GM12864 (cell line): ENCODE measurements around the gene FXYD6.

ENCODE experiments used
- DNase-seq: peaks from one replicate; pipeline ENCODE4 v3.0.0-alpha.2; 2011; ENCODE audit warnings: low read depth
- H3K4me3 ChIP-seq: 2 replicates; pipeline ENCODE4 v1.5.1; 2011; ENCODE audit warnings: mild to moderate bottlenecking, low read depth, low read length, control low read depth
- TF ChIP-seq, protein P1 (sequence below): IDR thresholded peaks from 2 replicates; pipeline ENCODE4 v1.5.1; 2011; ENCODE audit warnings: low read depth, mild to moderate bottlenecking, moderate library complexity, low read length, control low read depth, inconsistent platforms; ENCODE audit errors: missing control alignments

The FXYD6 gene

GRCh38 chr11:117859061-117859460 is 17.4 kb downstream of the FXYD6 start:
- DNase-seq, result no peak
- no peak overlapping the region for H3K4me3 ChIP-seq
- TF ChIP-seq, protein P1, sequence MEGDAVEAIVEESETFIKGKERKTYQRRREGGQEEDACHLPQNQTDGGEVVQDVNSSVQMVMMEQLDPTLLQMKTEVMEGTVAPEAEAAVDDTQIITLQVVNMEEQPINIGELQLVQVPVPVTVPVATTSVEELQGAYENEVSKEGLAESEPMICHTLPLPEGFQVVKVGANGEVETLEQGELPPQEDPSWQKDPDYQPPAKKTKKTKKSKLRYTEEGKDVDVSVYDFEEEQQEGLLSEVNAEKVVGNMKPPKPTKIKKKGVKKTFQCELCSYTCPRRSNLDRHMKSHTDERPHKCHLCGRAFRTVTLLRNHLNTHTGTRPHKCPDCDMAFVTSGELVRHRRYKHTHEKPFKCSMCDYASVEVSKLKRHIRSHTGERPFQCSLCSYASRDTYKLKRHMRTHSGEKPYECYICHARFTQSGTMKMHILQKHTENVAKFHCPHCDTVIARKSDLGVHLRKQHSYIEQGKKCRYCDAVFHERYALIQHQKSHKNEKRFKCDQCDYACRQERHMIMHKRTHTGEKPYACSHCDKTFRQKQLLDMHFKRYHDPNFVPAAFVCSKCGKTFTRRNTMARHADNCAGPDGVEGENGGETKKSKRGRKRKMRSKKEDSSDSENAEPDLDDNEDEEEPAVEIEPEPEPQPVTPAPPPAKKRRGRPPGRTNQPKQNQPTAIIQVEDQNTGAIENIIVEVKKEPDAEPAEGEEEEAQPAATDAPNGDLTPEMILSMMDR, result no peak

DNA sequence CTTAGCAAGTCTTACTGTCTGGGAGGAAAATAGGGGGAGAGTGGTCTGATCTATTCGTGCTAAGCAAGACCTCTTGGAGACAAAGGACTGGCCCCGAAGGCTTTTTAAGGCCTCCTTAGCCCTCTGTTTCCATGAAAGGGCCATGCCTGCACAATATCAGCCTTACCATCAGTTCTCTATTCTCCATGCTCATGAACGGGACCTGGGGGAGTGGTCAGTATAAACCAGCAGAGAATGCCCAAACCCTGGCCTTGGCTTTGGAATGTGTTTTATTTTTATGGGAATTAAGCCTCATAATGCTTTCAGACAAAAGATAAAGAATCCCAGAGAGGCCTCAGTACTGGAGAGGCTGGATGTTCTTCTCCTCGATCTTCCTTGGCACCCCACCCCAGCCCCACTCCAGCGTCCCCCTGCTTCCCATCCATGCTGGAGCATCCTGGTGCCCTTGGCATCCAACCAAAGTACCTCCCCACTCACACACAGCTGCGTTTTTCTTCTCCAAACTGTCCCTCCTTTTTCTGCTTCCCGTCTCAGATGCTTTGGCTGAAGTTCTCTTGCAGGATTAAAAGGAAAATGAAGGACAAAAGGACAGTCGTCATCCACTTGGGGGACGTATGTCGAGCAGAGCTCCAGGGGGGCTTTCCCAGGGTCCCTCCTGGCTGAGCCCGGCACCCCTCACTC is 18.6 kb downstream of the FXYD6 start:
- DNase-seq, result no peak
- TF ChIP-seq, protein P1, result no peak
- no peak overlapping the region for H3K4me3 ChIP-seq

- no peak overlapping the region for H3K4me3 ChIP-seq
- DNase-seq, result no peak
- TF ChIP-seq, protein P1, result no peak
Measured at GRCh38 chr11:117855912-117856651, 20.4 kb downstream of the FXYD6 start.

DNA sequence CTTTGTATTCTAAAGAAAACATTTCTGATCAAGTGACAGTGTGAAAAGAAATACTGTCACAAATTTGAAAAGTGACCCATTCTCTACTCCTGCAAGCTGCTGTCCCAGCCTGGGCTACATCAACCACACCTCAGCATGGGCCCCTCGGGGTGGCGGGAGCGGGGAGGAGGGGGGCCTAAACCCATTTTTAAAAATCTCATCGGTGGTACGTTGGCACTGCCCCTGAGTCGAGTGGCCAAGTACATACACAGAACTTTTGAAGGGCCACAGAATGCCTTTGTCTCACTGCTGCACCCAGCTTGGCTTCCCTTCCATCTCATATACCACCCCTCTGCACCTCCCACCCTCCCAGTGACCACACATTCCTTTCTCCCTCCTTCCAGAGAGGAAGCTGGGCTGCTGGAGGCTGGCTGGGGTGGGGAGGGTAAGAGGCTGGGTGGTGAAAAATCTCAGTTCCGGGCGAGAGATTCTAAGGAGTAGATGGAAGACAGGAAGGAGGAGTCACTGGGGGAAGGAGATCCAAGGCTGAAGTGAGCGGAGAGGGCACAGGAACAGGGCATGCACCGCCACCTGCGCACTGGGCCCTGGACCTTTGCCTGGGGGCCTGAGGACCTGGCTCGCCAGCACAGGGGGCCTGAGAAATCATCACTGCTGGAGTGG is 21.1 kb downstream of the FXYD6 start:
- no peak for DNase-seq
- TF ChIP-seq, protein P1, result no peak
- no peak overlapping the region for H3K4me3 ChIP-seq

GRCh38 chr11:117852309-117852708 is 24.1 kb downstream of the FXYD6 start:
- TF ChIP-seq, protein P1, result no peak
- no peak for DNase-seq
- no peak overlapping the region for H3K4me3 ChIP-seq

- DNase-seq, result no peak
- H3K4me3 ChIP-seq, result no peak overlapping the region
- TF ChIP-seq, protein P1, result no peak
Measured at GRCh38 chr11:117851852-117852251, 24.6 kb downstream of the FXYD6 start.

DNA sequence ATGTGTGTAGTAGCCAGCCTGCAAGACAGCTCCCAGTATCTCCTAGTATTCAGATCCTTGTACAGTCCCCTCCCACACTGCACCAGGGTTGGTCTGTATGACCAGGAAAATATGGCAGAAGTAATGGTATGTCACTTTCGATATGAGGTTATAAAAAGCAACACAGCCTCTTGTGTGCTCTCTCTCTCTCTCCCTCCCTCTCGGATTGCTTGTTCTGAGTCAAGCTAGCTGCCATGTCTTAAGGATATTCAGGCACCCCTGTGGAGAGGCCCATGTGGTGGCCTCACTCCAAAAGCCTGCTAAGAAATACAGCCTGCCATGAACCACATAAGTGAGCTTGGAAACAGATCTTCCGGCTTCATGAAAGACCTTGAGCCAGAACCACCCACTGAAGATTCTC is 25.4 kb downstream of the FXYD6 start:
- H3K4me3 ChIP-seq, result no peak overlapping the region
- DNase-seq, result no peak
- TF ChIP-seq, protein P1, result no peak
